ENCODE measurements around the gene PLA2G4A. TPM values are rescaled to one million over a fixed set of nuclear protein-coding genes. Genes with fewer than 3 reads are reported as not detected.

Gene PLA2G4A
- total RNA-seq, 2 donors from 2014 or later, result 4.7 to 11.2 TPM

DNA sequence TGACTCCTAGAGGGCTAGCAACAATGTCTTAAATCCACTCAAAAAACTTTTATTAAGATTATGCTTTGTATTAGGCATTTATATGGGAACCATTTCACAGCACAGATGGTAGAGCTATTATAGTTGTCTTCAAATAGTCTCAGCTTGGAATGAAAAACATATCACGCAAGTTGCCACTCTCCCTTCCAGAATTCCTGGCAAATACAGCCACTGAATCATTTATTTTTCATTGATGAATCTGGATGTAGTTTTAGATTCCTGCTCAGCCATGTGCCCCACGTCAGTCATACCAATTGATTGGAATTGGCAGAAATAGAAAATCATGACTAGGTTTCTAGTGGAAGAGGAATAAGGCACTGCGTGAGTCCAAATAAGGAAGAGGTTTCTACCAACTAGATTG is 165.2 kb downstream of the PLA2G4A start:
- no peak overlapping the region for H3K27ac ChIP-seq
- no peak for TF ChIP-seq POLR2A (IDR thresholded peaks at IDR 0.05)
- TF ChIP-seq, protein P1, sequence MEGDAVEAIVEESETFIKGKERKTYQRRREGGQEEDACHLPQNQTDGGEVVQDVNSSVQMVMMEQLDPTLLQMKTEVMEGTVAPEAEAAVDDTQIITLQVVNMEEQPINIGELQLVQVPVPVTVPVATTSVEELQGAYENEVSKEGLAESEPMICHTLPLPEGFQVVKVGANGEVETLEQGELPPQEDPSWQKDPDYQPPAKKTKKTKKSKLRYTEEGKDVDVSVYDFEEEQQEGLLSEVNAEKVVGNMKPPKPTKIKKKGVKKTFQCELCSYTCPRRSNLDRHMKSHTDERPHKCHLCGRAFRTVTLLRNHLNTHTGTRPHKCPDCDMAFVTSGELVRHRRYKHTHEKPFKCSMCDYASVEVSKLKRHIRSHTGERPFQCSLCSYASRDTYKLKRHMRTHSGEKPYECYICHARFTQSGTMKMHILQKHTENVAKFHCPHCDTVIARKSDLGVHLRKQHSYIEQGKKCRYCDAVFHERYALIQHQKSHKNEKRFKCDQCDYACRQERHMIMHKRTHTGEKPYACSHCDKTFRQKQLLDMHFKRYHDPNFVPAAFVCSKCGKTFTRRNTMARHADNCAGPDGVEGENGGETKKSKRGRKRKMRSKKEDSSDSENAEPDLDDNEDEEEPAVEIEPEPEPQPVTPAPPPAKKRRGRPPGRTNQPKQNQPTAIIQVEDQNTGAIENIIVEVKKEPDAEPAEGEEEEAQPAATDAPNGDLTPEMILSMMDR (IDR thresholded peaks at IDR 0.05), result no peak
- intact Hi-C loops (cut with DNase I), result loop anchor here (10.0 kb wide), 1 partner anchor 509 kb away; no protein-coding TSS in a partner anchor
- 46 to 88% methylated on average over 3 of the region's 3 CpGs for WGBS, 2 donors
- no peak for DNase-seq
- H3K4me3 ChIP-seq, result no peak overlapping the region
- H3K4me1 ChIP-seq, result peaks cover 11% of the 10 kb centered on the region
- ATAC-seq, result no peak
- H3K27me3 ChIP-seq, result no peaks in the 10 kb centered on the region
- no peaks in the 10 kb centered on the region for H3K36me3 ChIP-seq (replicated peaks in 1 of 2; ENCODE audit: insufficient read depth in 1 of 2, low read depth in 2 of 2)
- no peaks in the 10 kb centered on the region for H3K9me3 ChIP-seq

GRCh38 chr1:186994897-186995296 is 166.1 kb downstream of the PLA2G4A start:
- Histone ChIP-seq H3K27me3 (no peaks in the 10 kb centered on the region), H3K4me3 (no peak overlapping the region), H3K9me3 (no peaks in the 10 kb centered on the region), H3K27ac (no peak overlapping the region), H3K36me3 (replicated peaks in 1 of 2; ENCODE audit: insufficient read depth in 1 of 2, low read depth in 2 of 2) (no peaks in the 10 kb centered on the region), H3K4me1 (peaks cover 11% of the 10 kb centered on the region)
- intact Hi-C loops (cut with DNase I), result loop anchor here (10.0 kb wide), 1 partner anchor 510 kb away; no protein-coding TSS in a partner anchor
- ATAC-seq (no peak), DNase-seq (no peak)
- WGBS, 2 donors, result 86 to 89% methylated on average over 1 of the region's 1 CpG
- TF ChIP-seq POLR2A (IDR thresholded peaks at IDR 0.05), result no peak
- TF ChIP-seq, protein P1 (IDR thresholded peaks at IDR 0.05), result no peak

- peaks cover 11% of the 10 kb centered on the region for H3K4me1 ChIP-seq
- no peak overlapping the region for H3K4me3 ChIP-seq
- 42 to 58% methylated on average over 1 of the region's 1 CpG for WGBS, 2 donors
- no peaks in the 10 kb centered on the region for H3K36me3 ChIP-seq (replicated peaks in 1 of 2; ENCODE audit: insufficient read depth in 1 of 2, low read depth in 2 of 2)
- TF ChIP-seq POLR2A (IDR thresholded peaks at IDR 0.05), result no peak
- TF ChIP-seq, protein P1 (IDR thresholded peaks at IDR 0.05), result no peak
- intact Hi-C loops (cut with DNase I), result loop anchor here (10.0 kb wide), 1 partner anchor 512 kb away; no protein-coding TSS in a partner anchor
- H3K27ac ChIP-seq, result no peak overlapping the region
- no peaks in the 10 kb centered on the region for H3K27me3 ChIP-seq
- ATAC-seq, result no peak
- no peak for DNase-seq
- H3K9me3 ChIP-seq, result no peaks in the 10 kb centered on the region
Measured at GRCh38 chr1:186996816-186997215, 168.1 kb downstream of the PLA2G4A start.

DNA sequence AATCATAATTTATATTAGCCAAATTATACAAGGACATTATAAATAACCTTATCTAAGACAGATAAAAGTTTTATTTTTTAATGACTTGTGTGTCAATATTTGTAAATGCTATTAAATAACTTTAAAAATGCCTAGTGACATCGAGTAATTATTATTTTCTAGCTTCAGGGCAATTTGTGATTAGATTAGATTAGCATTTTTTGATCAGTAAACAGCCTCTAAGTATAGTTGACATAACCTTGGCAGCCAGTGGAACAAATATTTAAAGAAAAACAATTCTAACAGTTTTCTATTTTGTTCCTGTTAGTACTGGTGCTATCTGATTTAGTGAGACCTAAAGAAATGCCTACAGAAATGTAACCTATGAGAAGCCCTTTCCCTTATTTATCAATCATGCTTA is 169.1 kb downstream of the PLA2G4A start:
- Histone ChIP-seq H3K36me3 (replicated peaks in 1 of 2; ENCODE audit: insufficient read depth in 1 of 2, low read depth in 2 of 2) (no peaks in the 10 kb centered on the region), H3K27ac (no peak overlapping the region), H3K27me3 (no peaks in the 10 kb centered on the region), H3K4me3 (no peak overlapping the region), H3K9me3 (no peaks in the 10 kb centered on the region), H3K4me1 (peaks cover 11% of the 10 kb centered on the region)
- WGBS, 2 donors, result 9 to 13% methylated on average over 1 of the region's 1 CpG
- TF ChIP-seq, protein P1 (IDR thresholded peaks at IDR 0.05), result no peak
- TF ChIP-seq POLR2A (IDR thresholded peaks at IDR 0.05), result no peak
- no peak for DNase-seq
- no peak for ATAC-seq
- intact Hi-C loops (cut with DNase I), result loop anchor here (10.0 kb wide), 1 partner anchor 513 kb away; no protein-coding TSS in a partner anchor

DNA sequence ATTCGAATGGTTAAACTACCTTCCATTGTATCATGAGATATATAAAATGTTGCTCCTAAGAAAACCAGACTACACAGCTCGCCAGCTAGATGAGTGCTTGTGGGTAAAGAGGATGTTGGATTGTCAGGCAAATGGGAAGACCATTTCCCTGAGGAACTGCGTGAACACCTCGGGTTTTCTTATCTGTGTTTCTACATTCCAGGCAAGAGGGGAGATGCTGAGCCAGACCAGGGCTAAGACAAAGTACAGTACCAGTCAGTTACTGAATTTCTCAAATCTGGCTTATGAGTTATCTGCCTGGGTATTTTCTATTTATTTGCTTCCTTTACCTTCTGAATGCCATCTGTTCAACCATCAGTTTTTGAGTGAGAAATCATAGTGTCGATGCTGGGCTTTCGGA is 170.8 kb downstream of the PLA2G4A start:
- 66 to 70% methylated on average over 6 of the region's 6 CpGs for WGBS, 2 donors
- TF ChIP-seq POLR2A (IDR thresholded peaks at IDR 0.05), result no peak
- TF ChIP-seq, protein P1 (IDR thresholded peaks at IDR 0.05), result no peak
- Histone ChIP-seq H3K27me3 (no peaks in the 10 kb centered on the region), H3K4me3 (no peak overlapping the region), H3K36me3 (replicated peaks in 1 of 2; ENCODE audit: insufficient read depth in 1 of 2, low read depth in 2 of 2) (no peaks in the 10 kb centered on the region), H3K27ac (no peak overlapping the region), H3K4me1 (peaks cover 11% of the 10 kb centered on the region), H3K9me3 (no peaks in the 10 kb centered on the region)
- ATAC-seq (no peak), DNase-seq (no peak)
- intact Hi-C loops (cut with DNase I), result loop anchor here (10.0 kb wide), 1 partner anchor 515 kb away; no protein-coding TSS in a partner anchor
